IMR-90 (cell line): ENCODE data around the gene TTC28. TPM values are rescaled to one million over a fixed set of nuclear protein-coding genes. Genes with fewer than 3 reads are reported as not detected.

Experiments used
- ATAC-seq: fragments of 200-7000 bp; cut with Tn5 transposase; 2 replicates; pipeline ENCODE4 v1.9.1; 2020; ENCODE audit warnings: low read depth, mild to moderate bottlenecking, moderate library complexity
- BruUV-seq: library from RNA; stranded (reverse); fragments of 400-500 nt; replicated peaks from 2 replicates; lab custom pipeline; 2021; lab: Mats Ljungman, UMichigan
- CTCF ChIA-PET: fragments of 300-600 bp; formaldehyde crosslinking; extraction: SDS; loops from one replicate; lab custom pipeline; 2021; ENCODE audit warnings: antibody characterized with exemption; lab: Yijun Ruan, JAX
- POLR2A ChIA-PET: fragments of 300-600 bp; sonication (Branson Sonifier 250); formaldehyde crosslinking; loops from one replicate; lab custom pipeline; 2022; ENCODE audit warnings: antibody characterized with exemption; ENCODE audit not compliant: unreplicated experiment; lab: Charles Lee
- DNase-seq: peaks from one replicate; pipeline ENCODE4 v3.0.0; 2013
- H2AFZ ChIP-seq: replicated peaks from 2 replicates; pipeline ENCODE3; 2013; ENCODE audit warnings: low read length, mild to moderate bottlenecking; ENCODE audit not compliant: poor library complexity
- H2AK5ac ChIP-seq: 2 replicates; pipeline ENCODE4 v1.6.1; 2013; ENCODE audit warnings: low read depth, low read length, inconsistent platforms
- H2AK9ac ChIP-seq: replicated peaks from 2 replicates; pipeline ENCODE3; 2013; ENCODE audit warnings: mild to moderate bottlenecking, low read depth, low read length, moderate library complexity; ENCODE audit not compliant: poor library complexity
- H2BK120ac ChIP-seq: 2 replicates; pipeline ENCODE4 v1.6.1; 2013; ENCODE audit warnings: low read depth, low read length, inconsistent platforms
- H2BK15ac ChIP-seq: 3 replicates; pipeline ENCODE4 v1.6.1; 2013; ENCODE audit warnings: low read depth, low read length, inconsistent platforms
- H2BK20ac ChIP-seq: 2 replicates; pipeline ENCODE4 v1.6.1; 2013; ENCODE audit warnings: low read depth, mild to moderate bottlenecking, inconsistent platforms, low read length, moderate library complexity
- H2BK5ac ChIP-seq: 2 replicates; pipeline ENCODE4 v1.6.1; 2013; ENCODE audit warnings: mild to moderate bottlenecking, low read depth, low read length, inconsistent platforms; ENCODE audit not compliant: poor library complexity, severe bottlenecking
- H3K14ac ChIP-seq: replicated peaks from 2 replicates; pipeline ENCODE4 v1.6.1; 2013; ENCODE audit warnings: low read depth, low read length, inconsistent platforms
- H3K18ac ChIP-seq: 2 replicates; pipeline ENCODE4 v1.6.1; 2013; ENCODE audit warnings: low read depth, low read length, control low read depth
- H3K23ac ChIP-seq: 2 replicates; pipeline ENCODE4 v1.6.1; 2013; ENCODE audit warnings: low read depth, low read length, inconsistent platforms
- H3K27ac ChIP-seq: 2 replicates; pipeline ENCODE4 v1.5.1; 2013; ENCODE audit warnings: mild to moderate bottlenecking, control low read depth, low read length; ENCODE audit not compliant: insufficient read depth
- H3K27me3 ChIP-seq: 2 replicates; pipeline ENCODE4 v1.6.1; 2013; ENCODE audit warnings: low read length; ENCODE audit not compliant: control insufficient read depth, insufficient read depth
- H3K36me3 ChIP-seq: 2 replicates; pipeline ENCODE4 v1.6.1; 2013; ENCODE audit warnings: low read length, mixed read lengths; ENCODE audit not compliant: control insufficient read depth, insufficient read depth
- H3K4ac ChIP-seq: 2 replicates; pipeline ENCODE4 v1.6.1; 2013; ENCODE audit warnings: low read depth, low read length, inconsistent platforms
- H3K4me1 ChIP-seq: 2 replicates; pipeline ENCODE4 v1.6.1; 2013; ENCODE audit warnings: low read length, mixed read lengths; ENCODE audit not compliant: control insufficient read depth, insufficient read depth
- H3K4me2 ChIP-seq: 2 replicates; pipeline ENCODE4 v1.6.1; 2013; ENCODE audit warnings: low read depth, mild to moderate bottlenecking, control low read depth, low read length, moderate library complexity
- H3K4me3 ChIP-seq: 2 replicates; pipeline ENCODE4 v1.5.1; 2013; ENCODE audit warnings: low read depth, mild to moderate bottlenecking, control low read depth, low read length, moderate library complexity; ENCODE audit not compliant: insufficient read depth
- H3K56ac ChIP-seq: 2 replicates; pipeline ENCODE4 v1.6.1; 2013; ENCODE audit warnings: low read length, inconsistent platforms; ENCODE audit not compliant: insufficient read depth; ENCODE audit errors: extremely low read depth
- H3K79me1 ChIP-seq, 2 experiments: 2 replicates each; pipeline ENCODE4 v1.6.1; 2013; ENCODE audit warnings: low read length in 2 of 2, inconsistent platforms in 1 of 2, low read depth in 1 of 2
- H3K9ac ChIP-seq: 2 replicates; pipeline ENCODE4 v1.6.1; 2013; ENCODE audit warnings: low read depth, low read length, control low read depth
- H3K9me1 ChIP-seq: 2 replicates; pipeline ENCODE4 v1.6.1; 2013; ENCODE audit warnings: low read length, inconsistent platforms; ENCODE audit not compliant: insufficient read depth
- H3K9me3 ChIP-seq: 2 replicates; pipeline ENCODE4 v1.6.1; 2013; ENCODE audit warnings: low read length; ENCODE audit not compliant: control insufficient read depth, insufficient read depth
- H4K20me1 ChIP-seq: 2 replicates; pipeline ENCODE4 v1.6.1; 2013; ENCODE audit warnings: low read length, inconsistent platforms; ENCODE audit not compliant: insufficient read depth
- H4K5ac ChIP-seq: 2 replicates; pipeline ENCODE4 v1.6.1; 2013; ENCODE audit warnings: mild to moderate bottlenecking, low read depth, low read length, control low read depth
- H4K8ac ChIP-seq, 2 experiments: 2 replicates each; pipeline ENCODE4 v1.6.1; 2013; ENCODE audit warnings: low read depth in 2 of 2, low read length in 2 of 2, control low read depth in 1 of 2, inconsistent platforms in 1 of 2
- H4K91ac ChIP-seq: 2 replicates; pipeline ENCODE4 v1.6.1; 2013; ENCODE audit warnings: low read depth, low read length, inconsistent platforms; ENCODE audit not compliant: insufficient read depth
- BHLHE40 ChIP-seq: fragments of 150-350 bp; IDR thresholded peaks from 2 replicates; pipeline ENCODE4 v1.6.1; 2016; ENCODE audit warnings: mild to moderate bottlenecking, low read depth, low read length
- CEBPB ChIP-seq: IDR thresholded peaks from 2 replicates; pipeline ENCODE4 v1.6.1; 2012; ENCODE audit warnings: low read depth, low read length, improper control_type of control experiment
- CHD1 ChIP-seq: IDR thresholded peaks from 2 replicates; pipeline ENCODE4 v1.6.1; 2012; ENCODE audit warnings: low read depth, low read length, improper control_type of control experiment
- FOS ChIP-seq: fragments of 150-350 bp; IDR thresholded peaks from 2 replicates; pipeline ENCODE4 v1.6.1; 2016; ENCODE audit warnings: low read depth, low read length
- MAFK ChIP-seq: IDR thresholded peaks from 2 replicates; pipeline ENCODE4 v1.6.1; 2012; ENCODE audit warnings: low read depth, low read length, improper control_type of control experiment
- MAZ ChIP-seq: IDR thresholded peaks from 2 replicates; pipeline ENCODE4 v1.6.1; 2012; ENCODE audit warnings: low read depth, mild to moderate bottlenecking, low read length, improper control_type of control experiment, moderate library complexity, borderline replicate concordance
- MXI1 ChIP-seq: IDR thresholded peaks from 2 replicates; pipeline ENCODE4 v1.6.1; 2012; ENCODE audit warnings: low read depth, mild to moderate bottlenecking, low read length, moderate library complexity, borderline replicate concordance
- NFE2L2 ChIP-seq: fragments of 150-350 bp; IDR thresholded peaks from 2 replicates; pipeline ENCODE4 v1.6.1; 2016; ENCODE audit warnings: low read depth, mild to moderate bottlenecking, low read length
- POLR2A ChIP-seq: IDR thresholded peaks from 2 replicates; pipeline ENCODE4 v1.6.1; 2012; ENCODE audit warnings: mild to moderate bottlenecking, low read depth, low read length
- RAD21 ChIP-seq: IDR thresholded peaks from 2 replicates; pipeline ENCODE4 v1.6.1; 2012; ENCODE audit warnings: low read length, improper control_type of control experiment
- RCOR1 ChIP-seq: IDR thresholded peaks from 2 replicates; pipeline ENCODE4 v1.6.1; 2012; ENCODE audit warnings: mild to moderate bottlenecking, low read length, improper control_type of control experiment; ENCODE audit not compliant: insufficient replicate concordance
- RFX5 ChIP-seq: IDR thresholded peaks from 2 replicates; pipeline ENCODE4 v1.8.0; 2012; ENCODE audit warnings: low read depth, mild to moderate bottlenecking, low read length, moderate library complexity
- SMC3 ChIP-seq: fragments of 150-350 bp; IDR thresholded peaks from 2 replicates; pipeline ENCODE4 v1.6.1; 2016; ENCODE audit warnings: low read depth, mild to moderate bottlenecking, antibody characterized with exemption, low read length, moderate library complexity
- WGBS, 2 experiments: methylation state at CpG; one replicate each; pipeline versions ENCODE4 v1.1.5 to v1.1.7; 2013; ENCODE audit warnings: missing lambda C conversion rate in 2 of 2; ENCODE audit not compliant: insufficient read length in 1 of 2; ENCODE audit errors: extremely low coverage in 2 of 2; 5-methylcytosine and 5-hydroxymethylcytosine counted together
- dilution Hi-C: fragments of 300-500 bp; cut with HindIII; formaldehyde crosslinking; loops from one replicate; pipeline ENCODE4 v1.14.3; 2018; ENCODE audit warnings: low sequenced_read_pairs; ENCODE audit not compliant: unreplicated experiment
- in situ Hi-C: fragments of 300-500 bp; cut with MboI; formaldehyde crosslinking; loops from 3 replicates; pipeline ENCODE4 v1.14.3; 2019; ENCODE audit warnings: low sequenced_read_pairs, inconsistent platforms, mixed read lengths
- intact Hi-C: fragments of 100-400 bp; cut with micrococcal nuclease; formaldehyde crosslinking; loops from 2 replicates; pipeline ENCODE4 v1.10.0; 2022
- polyA plus RNA-seq, 3 experiments: library from polyadenylated mRNA; depleted of rRNA; stranded (reverse); fragments of >200 nt; gene quantifications; 2 replicates each; pipeline ENCODE4 v1.2.3, GENCODE V29; 2012; ENCODE audit warnings: low replicate concordance in 1 of 3
- total RNA-seq: library from RNA; depleted of rRNA; stranded (reverse); fragments of >200 nt; gene quantifications from 2 replicates; pipeline ENCODE4 v1.2.3, GENCODE V29; 2012
- TF ChIP-seq, protein P1 (sequence below): fragments of 150-350 bp; IDR thresholded peaks from 2 replicates; pipeline ENCODE4 v1.6.1; 2016; ENCODE audit warnings: low read depth, mild to moderate bottlenecking, low read length, moderate library complexity, borderline replicate concordance
- TF ChIP-seq, protein P2 (sequence below): fragments of 150-350 bp; IDR thresholded peaks from 2 replicates; pipeline ENCODE4 v1.6.1; 2017; ENCODE audit warnings: mild to moderate bottlenecking, antibody characterized with exemption, low read length, low read depth
- TF ChIP-seq, protein P3 (sequence below): conservative IDR thresholded peaks from 2 replicates; pipeline ENCODE4 v1.5.1; 2012; ENCODE audit warnings: mild to moderate bottlenecking, low read depth, low read length, improper control_type of control experiment

Gene TTC28
- total and polyA plus RNA-seq, 2 of the 4 experiments (the other 2 are of a cell fraction) = 5.6 to 13.3 TPM

- DNase-seq (no peak), ATAC-seq (no peak)
- H3K27ac ChIP-seq = no peak overlapping the region
- in situ Hi-C loops = no loop called here
- no peak overlapping the region for H4K91ac ChIP-seq
- ChIA-PET CTCF (interaction anchor here (0.6 kb wide), 2 partner anchors 50 to 241 kb away, joined by 3 to 4 read pairs; no protein-coding TSS in a partner anchor), POLR2A (no interaction called here)
- peaks cover 0 to 6% of the 10 kb centered on the region in 2 experiments; a peak in 2 of 4 replicates for H3K79me1 ChIP-seq
- no peak overlapping the region for H2AK5ac ChIP-seq
- no peak overlapping the region for H3K18ac ChIP-seq
- H3K4me3 ChIP-seq = no peak overlapping the region
- no peak overlapping the region for H2BK15ac ChIP-seq
- H2AK9ac ChIP-seq = no peak overlapping the region
- no peaks in the 10 kb centered on the region for H3K27me3 ChIP-seq
- no peak overlapping the region for H3K4ac ChIP-seq
- H2AFZ ChIP-seq = no peak overlapping the region
- H3K9me1 ChIP-seq = no peaks in the 10 kb centered on the region
- H2BK5ac ChIP-seq = no peak overlapping the region
- H3K56ac ChIP-seq = no peak overlapping the region
- no peak for TF ChIP-seq CHD1
- TF ChIP-seq, protein P1, sequence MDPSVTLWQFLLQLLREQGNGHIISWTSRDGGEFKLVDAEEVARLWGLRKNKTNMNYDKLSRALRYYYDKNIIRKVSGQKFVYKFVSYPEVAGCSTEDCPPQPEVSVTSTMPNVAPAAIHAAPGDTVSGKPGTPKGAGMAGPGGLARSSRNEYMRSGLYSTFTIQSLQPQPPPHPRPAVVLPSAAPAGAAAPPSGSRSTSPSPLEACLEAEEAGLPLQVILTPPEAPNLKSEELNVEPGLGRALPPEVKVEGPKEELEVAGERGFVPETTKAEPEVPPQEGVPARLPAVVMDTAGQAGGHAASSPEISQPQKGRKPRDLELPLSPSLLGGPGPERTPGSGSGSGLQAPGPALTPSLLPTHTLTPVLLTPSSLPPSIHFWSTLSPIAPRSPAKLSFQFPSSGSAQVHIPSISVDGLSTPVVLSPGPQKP = no peak
- TF ChIP-seq POLR2A = no peak
- no peak for TF ChIP-seq RFX5
- TF ChIP-seq FOS = no peak
- TF ChIP-seq MAZ = no peak
- TF ChIP-seq SMC3 = no peak
- TF ChIP-seq RAD21 = no peak
- TF ChIP-seq, protein P2, sequence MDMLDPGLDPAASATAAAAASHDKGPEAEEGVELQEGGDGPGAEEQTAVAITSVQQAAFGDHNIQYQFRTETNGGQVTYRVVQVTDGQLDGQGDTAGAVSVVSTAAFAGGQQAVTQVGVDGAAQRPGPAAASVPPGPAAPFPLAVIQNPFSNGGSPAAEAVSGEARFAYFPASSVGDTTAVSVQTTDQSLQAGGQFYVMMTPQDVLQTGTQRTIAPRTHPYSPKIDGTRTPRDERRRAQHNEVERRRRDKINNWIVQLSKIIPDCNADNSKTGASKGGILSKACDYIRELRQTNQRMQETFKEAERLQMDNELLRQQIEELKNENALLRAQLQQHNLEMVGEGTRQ = no peak
- TF ChIP-seq BHLHE40 = no peak
- TF ChIP-seq MXI1 = no peak
- no peak for TF ChIP-seq RCOR1
- no peak for TF ChIP-seq NFE2L2
- no peak for TF ChIP-seq MAFK
- no peak for TF ChIP-seq CEBPB
- TF ChIP-seq, protein P3, sequence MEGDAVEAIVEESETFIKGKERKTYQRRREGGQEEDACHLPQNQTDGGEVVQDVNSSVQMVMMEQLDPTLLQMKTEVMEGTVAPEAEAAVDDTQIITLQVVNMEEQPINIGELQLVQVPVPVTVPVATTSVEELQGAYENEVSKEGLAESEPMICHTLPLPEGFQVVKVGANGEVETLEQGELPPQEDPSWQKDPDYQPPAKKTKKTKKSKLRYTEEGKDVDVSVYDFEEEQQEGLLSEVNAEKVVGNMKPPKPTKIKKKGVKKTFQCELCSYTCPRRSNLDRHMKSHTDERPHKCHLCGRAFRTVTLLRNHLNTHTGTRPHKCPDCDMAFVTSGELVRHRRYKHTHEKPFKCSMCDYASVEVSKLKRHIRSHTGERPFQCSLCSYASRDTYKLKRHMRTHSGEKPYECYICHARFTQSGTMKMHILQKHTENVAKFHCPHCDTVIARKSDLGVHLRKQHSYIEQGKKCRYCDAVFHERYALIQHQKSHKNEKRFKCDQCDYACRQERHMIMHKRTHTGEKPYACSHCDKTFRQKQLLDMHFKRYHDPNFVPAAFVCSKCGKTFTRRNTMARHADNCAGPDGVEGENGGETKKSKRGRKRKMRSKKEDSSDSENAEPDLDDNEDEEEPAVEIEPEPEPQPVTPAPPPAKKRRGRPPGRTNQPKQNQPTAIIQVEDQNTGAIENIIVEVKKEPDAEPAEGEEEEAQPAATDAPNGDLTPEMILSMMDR = no peak
- no peak overlapping the region for H2BK120ac ChIP-seq
- intact Hi-C loops = no loop called here
- no peaks in the 10 kb centered on the region for H4K20me1 ChIP-seq
- H3K36me3 ChIP-seq = no peaks in the 10 kb centered on the region
- no peak overlapping the region for H2BK20ac ChIP-seq
- H4K8ac ChIP-seq = no peak overlapping the region
- H3K4me2 ChIP-seq = no peak overlapping the region
- no TSS peak for BruUV-seq
- H4K5ac ChIP-seq = no peak overlapping the region
- dilution Hi-C loops = no loop called here
- no peak overlapping the region for H3K14ac ChIP-seq
- no peak overlapping the region for H3K9ac ChIP-seq
- no peaks in the 10 kb centered on the region for H3K9me3 ChIP-seq
- H3K4me1 ChIP-seq = no peaks in the 10 kb centered on the region
- 70% methylated on average over 2 of the region's 3 CpGs; no CpG with 5 or more reads in 1 of the 2 experiments for WGBS, 2 experiments
- no peak overlapping the region for H3K23ac ChIP-seq
Measured at GRCh38 chr22:28570696-28571373, 108.8 kb downstream of the TTC28 start.
